Activated T-helper 9 cell treated with anti-CD3 and anti-CD28 coated beads, Interleukin-2, amount 50 U/mL, for 16 hours (primary cell): ENCODE data around the gene PHF12.
"Not testable (repeated sequence)": the region's sequence is repeated elsewhere in the genome, so short reads cannot be mapped to it uniquely, and the experiment has no call there.

Source experiments
- DNase-seq: peaks from one replicate; pipeline ENCODE4 v3.0.0-alpha.2; 2020; ENCODE audit warnings: low read depth

PHF12 gene

DNA sequence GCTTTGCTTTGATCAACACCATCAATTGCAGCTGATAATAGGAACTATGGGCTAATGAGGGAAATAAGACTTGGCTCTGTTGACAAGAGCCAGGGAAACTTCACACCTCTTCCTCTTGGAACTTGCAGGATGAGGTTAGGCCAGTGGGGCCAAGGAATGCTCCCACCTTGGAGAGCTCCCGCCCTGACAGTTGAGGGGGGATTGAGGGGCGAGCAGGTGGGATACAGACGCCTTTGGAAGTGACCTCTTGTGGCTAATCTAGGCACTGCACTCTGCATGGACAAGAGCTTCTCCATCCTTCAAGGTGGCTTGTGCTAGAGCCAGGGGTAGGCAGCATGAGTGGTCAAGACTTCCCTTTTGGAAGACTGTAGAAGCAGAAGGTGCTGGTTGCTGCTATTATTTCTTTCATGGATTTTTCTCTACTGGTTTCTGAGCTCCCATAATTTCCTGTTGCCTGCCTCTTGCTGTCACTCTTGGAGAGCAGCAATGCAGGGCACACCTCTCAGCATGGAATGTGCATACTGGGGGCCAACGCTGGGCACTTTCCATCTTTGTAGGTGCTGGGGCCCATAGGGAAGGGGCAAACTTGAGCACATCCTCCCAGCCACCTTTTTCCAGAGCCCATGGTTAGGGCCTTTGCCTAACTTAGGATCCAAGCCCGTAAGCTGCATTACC is 2.3 kb upstream of the PHF12 start:
- peak; percentile 17 for DNase-seq

GRCh38 chr17:28951991-28952975 is 965 bp upstream of the PHF12 start:
- DNase-seq: peak; percentile 90

DNA sequence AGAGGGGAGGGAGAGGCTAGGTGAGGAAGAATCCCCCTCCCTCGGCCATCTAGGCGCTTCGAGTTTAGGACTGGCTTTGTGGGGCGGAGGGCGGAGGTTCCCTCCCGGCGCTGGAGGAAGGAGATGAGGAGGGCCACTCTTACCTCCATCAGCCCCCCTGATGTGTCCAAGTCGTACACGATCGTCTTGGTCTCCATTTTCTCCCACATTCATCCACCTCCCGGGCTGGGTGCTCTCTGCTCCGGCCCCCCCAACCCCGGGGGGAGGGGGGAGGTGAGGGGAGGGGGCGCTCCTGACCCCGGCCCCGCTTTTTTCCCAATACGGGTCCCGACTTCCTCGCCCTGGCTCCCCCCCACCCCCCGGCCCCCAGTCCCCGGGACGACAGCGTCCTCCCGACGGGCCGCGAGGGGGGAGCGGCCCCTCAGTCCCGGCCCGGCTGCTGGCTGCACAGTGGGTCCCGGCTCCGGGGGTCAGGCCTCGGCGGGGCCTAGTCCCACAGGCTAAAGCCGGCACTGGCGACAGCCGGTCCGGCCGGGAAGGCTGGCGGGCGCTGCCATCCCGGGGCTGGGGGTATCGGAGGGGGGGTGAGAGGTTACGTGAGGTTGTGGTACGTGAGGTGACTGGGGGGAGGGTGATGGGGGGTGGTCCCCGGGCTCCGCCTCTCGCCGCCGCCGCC is 428 bp downstream of the PHF12 start:
- no peak for DNase-seq

DNA sequence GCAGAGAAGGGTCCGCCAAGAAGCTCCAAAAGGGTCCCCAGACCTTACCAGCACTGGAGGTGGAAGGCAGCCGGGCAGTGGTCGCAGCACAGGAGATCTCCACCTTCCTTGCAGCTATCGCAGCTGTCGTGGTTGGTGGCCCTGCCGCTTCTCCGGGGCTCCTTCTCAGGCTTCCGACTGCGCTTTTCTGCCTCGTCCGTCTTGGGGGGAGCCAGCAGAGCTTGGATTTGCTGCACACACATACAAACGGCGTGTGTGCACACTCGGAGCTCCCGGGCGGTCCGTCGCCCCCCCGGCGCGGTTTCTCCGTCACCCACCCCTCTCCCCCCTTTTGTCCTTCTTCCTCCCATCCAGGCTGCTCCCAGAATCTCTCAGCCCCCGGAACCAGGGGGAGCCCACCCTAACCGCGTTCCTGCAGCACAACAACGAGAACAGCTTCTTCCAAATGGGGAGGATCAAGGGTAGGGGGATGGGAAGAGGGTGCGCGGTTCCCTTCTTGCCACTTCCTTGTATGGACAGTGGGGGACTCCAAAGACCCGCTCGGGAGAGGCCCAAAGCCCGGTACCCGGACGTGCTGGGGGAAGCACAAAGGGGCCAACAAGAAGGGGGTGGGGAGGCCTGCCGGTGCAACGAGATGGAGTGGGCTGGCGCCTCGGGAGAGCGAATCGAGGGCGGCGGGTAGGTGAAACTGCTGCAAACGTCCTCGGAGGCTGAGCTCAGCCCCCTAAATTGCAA is 1.1 kb downstream of the PHF12 start:
- DNase-seq: peak; percentile 37

DNA sequence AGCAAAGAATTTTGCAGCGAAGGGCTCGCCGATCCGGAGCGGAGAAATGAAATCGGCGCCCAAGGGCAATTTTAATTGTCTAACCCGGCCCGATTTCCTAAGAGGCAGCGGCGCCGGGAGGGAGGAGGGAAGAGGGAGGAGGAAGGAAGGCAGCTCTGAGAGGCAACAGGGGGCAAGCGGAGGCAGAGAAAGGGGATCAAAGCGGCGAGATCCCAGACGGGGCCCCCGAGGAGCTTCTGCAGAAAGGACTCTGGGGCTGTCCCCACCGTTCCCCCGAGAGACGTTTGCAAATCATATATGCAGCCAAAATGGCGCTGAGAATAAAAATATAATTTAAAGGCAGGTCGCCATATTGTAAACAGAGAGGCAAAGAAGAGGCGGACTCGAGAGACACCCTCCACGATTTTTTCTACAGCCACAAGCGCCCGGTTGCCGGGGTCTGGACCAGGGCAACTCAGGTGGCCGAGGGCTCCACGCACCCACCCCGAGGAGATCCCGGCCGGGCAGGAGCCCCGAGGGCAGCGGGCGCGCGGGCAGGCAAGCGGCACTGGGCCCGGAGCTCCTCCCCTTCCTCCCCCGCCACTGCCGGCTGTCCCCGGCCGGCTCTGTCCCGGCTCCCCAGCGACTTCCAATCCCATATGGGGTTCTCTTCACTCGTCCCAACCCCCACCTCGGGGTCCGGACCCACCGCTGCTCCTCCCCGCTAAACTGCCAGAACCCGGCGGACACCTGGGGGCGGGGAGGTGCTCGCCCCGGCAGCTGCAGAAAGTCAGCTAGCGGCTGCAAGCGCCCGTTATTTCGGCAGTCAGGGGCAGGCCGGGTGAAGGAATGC is 1.9 kb downstream of the PHF12 start:
- DNase-seq: peak; percentile 44

- no peak for DNase-seq
Observed at GRCh38 chr17:28948873-28949184, 2.5 kb downstream of the PHF12 start.

DNA sequence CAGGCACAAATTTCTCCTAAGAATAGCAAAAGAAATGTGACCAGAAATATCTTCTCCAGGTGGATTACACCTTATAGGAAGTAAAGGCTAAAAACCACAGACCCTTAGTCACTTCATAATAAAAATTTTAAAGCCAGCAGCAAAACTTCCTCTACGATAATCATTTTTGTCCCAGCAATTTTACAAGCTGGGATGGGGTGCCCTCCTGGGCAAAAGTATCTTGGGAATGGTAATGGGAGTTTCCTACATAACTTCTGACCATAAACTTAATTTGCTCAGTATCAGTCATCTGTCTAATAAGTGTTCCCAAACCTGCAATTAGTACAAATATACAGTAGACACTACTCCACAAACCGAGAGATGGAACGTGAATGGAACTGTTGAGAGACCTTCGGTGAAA is 3.0 kb downstream of the PHF12 start:
- DNase-seq: no peak

GRCh38 chr17:28947639-28948038 is 3.7 kb downstream of the PHF12 start:
- DNase-seq: no peak

DNA sequence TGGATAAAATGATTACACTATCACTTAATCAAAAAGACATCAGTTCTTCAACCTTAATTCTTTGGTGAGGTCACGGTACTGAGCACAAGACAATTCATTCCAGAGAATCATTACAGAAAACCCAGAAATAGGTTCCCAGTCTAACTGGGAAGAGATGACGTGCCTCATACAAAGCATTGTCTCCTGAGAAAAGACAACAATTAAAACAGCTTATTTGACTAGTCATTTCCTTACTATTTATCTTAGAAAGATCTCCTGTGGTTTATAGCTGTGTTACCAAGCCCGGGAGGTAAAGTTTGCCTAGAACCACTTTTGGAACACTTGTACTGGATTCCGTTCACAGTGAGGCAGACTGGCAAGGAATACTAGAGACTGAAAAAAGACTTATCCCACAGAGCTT is 5.1 kb downstream of the PHF12 start:
- no peak for DNase-seq

DNA sequence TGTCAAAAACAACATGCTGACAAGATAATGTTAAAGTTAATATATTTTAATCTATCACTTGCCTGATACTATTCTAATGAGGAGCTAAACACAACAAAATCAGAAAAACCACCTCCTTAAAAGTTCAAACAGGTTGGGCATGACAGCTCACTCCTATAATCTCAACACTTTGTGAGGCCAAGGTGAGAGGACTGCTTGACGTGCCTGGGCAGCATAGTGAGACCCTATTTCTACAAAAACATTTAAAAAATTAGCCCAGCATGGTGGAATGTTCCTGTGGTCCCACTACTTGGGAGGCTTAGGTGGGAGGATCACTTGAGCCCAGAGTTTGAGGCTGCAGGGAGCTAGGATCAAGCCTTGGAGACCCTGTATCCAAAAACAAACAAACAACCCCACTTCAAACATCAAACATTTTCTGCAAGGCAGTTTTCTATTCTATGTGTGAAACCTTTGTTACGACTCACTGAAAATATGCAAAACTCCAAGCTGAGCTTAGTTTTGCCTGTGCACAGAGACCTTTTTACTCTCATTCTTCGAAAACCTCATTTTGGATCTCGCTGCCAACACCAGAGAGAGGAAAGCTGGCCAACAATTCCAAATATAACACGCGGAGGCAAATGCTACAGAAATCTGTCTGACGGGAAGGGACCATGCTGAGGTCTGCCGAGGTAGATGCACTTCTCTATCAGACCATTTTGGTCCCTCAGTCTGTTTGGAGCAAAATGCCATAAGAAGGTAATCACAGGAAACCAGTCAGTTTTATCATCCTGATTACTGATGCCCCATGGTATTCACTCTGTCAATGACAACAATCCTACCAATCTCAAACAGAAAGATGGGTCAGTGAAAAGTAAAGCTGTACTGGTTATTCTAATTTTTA is 6.2 kb downstream of the PHF12 start:
- DNase-seq: no peak

GRCh38 chr17:28944343-28944742 is 7.0 kb downstream of the PHF12 start:
- no peak for DNase-seq

DNA sequence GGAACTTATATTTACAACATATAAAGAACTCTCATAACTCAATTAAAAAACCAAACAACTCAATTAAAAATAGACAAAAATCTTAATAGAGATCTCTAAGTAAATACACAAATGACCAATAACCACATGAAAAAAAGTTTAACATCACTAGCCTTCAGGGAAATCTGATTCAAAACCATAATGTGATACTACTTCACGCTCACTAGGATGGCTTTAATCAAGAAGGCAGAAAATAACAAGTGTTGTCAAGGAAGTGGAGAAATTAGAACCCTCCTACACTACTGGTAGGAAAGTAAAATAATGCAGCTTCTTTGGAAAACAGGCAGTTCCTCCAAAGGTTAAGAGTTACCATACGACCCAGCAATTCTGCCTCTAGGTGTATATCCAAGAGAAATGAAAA is 8.4 kb downstream of the PHF12 start:
- no peak for DNase-seq

DNA sequence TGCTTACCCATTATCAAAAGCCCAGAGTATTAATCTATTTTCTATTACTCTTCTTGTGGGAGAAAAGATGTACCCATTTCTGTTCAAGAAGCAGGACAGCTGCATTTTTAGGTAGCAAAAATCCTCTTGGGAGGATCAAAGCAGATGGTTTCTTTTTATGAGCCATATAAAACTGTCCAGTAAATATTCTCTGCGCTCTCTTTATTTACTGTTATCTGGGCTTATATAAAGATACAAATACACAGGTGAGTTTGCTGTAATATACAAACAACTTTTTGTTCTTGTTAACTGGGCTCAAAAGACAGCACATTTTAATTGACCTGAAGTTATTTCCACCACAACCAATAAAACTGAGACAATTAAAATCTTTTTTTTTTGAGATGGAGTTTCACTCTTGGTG is 10.1 kb downstream of the PHF12 start:
- DNase-seq: no peak

GRCh38 chr17:28940675-28941074 is 10.6 kb downstream of the PHF12 start:
- DNase-seq: no peak

DNA sequence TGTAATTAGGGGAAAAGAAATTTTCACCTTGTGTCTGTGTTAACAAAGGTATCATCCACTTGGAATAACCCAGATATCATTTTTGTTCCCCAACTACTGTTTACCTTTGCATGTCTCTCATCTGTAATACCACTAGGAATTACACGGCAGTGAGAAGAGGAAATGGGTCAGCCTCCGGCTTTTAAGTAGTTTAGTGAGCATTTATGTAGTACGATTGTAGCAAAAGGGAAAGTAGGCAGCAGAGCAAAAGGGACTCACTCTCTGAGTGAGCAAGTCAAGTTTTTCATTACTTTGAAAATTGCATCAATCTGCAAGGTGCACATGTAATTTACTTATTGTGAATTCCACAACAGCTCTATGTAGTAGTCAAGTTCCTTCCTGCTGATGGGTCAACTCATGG is 11.2 kb downstream of the PHF12 start:
- DNase-seq: no peak

DNA sequence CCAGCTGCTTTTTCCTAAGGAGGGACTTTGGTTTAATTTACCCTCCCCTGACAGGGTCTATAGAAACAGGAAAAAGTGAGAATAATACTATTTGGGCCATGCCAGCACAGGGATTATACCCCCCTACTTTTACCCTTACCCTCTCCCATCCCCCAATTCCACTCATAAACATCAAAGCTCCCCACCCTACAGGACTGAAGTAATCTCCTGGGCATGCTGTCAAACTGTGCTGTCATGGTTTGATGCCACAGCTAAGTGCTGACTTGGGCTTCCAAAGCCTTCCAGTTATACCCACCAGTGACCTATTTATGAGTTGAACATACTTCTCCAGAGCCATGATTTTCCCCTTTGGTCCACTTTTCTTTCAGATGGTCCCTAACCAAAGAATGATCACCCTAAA is 12.8 kb downstream of the PHF12 start:
- no peak for DNase-seq

GRCh38 chr17:28937044-28937729 is 14.1 kb downstream of the PHF12 start:
- DNase-seq: no peak

GRCh38 chr17:28935744-28936460 is 15.4 kb downstream of the PHF12 start:
- no peak for DNase-seq

DNA sequence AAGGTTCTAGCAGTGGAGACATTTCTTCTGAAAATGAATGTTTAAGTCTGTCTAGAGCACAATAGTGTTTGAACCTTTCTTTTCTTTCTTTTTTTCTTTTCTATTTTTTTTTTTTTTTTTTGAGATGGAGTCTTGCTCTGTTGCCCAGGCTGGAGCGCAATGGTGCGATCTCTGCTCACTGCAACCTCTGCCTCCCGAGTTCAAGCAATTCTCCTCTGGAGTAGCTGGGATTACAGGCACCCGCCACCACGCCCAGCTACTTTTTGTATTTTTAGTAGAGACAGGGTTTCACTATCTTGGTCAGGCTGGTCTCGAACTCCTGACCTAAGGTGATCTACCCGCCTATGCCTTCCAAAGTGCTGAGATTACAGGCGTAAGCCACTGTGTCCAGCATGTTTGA is 16.8 kb downstream of the PHF12 start:
- not testable (repeated sequence) for DNase-seq
